PFSK-1 (cell line): ENCODE results near the gene ACKR2.

ENCODE experiments used
- FOXP2 ChIP-seq: optimal IDR thresholded peaks from 2 replicates; pipeline ENCODE3; 2011; ENCODE audit warnings: borderline replicate concordance, control low read depth, inconsistent platforms; ENCODE audit not compliant: insufficient read depth; ENCODE audit errors: extremely low read length, extremely low read depth
- POLR2AphosphoS5 ChIP-seq: IDR thresholded peaks from 2 replicates; pipeline ENCODE4 v1.6.1; 2012; ENCODE audit warnings: low read depth, mild to moderate bottlenecking, control low read depth, low read length, moderate library complexity
- SIN3A ChIP-seq: IDR thresholded peaks from 2 replicates; pipeline ENCODE4 v1.6.1; 2012; ENCODE audit warnings: mild to moderate bottlenecking, low read length, moderate library complexity, borderline replicate concordance; ENCODE audit not compliant: insufficient read depth
- TF ChIP-seq, protein P1 (sequence below), 2 experiments: IDR thresholded peaks; 2 replicates each; pipeline versions ENCODE4 v1.6.1 to v1.8.0; 2011 to 2012; ENCODE audit warnings: low read depth in 2 of 2, low read length in 2 of 2, control low read depth in 1 of 2, inconsistent platforms in 1 of 2, mild to moderate bottlenecking in 1 of 2, moderate library complexity in 1 of 2; ENCODE audit not compliant: insufficient read depth in 1 of 2

DNA sequence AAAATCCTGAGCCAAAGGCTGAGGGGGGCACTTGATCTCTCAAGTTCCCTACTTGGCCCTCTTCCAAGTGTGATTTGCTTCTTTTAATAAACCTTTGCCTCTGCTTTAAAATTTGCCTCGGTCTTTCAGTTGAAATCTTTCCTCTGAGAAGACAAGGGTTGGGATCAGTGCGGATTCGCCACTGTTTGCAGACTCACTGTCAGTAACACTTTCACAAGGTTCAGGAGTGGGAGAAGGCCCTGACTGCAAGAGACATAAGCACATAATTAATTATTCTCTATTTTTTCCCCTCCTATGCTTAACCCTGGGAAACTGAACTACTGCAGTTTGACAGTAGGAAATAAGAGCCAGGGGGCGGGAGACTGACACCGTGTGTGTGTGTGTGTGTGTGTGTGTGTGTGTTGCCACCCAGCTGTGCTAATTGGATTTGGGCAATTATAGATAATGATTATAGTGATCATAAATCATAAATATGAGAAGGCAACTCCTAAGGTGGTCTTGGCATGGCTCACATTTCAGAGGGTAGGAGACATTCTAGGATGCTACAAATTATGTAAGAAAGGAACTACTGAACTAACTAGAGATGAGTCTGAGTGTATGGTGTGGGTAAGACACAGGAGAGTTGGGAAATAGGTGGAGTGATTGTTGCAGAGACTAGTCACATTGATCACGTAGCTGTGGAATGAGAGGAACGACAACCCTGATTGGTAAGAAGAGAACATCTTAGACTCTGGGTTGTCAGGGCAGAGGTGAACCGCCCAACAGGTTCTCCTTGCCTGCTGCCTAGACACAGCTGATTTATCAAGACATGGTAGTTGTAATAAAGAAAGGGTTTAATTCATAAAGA lies 91.2 kb downstream of the ACKR2 start:
- TF ChIP-seq POLR2AphosphoS5 (no peak), SIN3A (no peak), FOXP2 (no peak)
- TF ChIP-seq, protein P1, sequence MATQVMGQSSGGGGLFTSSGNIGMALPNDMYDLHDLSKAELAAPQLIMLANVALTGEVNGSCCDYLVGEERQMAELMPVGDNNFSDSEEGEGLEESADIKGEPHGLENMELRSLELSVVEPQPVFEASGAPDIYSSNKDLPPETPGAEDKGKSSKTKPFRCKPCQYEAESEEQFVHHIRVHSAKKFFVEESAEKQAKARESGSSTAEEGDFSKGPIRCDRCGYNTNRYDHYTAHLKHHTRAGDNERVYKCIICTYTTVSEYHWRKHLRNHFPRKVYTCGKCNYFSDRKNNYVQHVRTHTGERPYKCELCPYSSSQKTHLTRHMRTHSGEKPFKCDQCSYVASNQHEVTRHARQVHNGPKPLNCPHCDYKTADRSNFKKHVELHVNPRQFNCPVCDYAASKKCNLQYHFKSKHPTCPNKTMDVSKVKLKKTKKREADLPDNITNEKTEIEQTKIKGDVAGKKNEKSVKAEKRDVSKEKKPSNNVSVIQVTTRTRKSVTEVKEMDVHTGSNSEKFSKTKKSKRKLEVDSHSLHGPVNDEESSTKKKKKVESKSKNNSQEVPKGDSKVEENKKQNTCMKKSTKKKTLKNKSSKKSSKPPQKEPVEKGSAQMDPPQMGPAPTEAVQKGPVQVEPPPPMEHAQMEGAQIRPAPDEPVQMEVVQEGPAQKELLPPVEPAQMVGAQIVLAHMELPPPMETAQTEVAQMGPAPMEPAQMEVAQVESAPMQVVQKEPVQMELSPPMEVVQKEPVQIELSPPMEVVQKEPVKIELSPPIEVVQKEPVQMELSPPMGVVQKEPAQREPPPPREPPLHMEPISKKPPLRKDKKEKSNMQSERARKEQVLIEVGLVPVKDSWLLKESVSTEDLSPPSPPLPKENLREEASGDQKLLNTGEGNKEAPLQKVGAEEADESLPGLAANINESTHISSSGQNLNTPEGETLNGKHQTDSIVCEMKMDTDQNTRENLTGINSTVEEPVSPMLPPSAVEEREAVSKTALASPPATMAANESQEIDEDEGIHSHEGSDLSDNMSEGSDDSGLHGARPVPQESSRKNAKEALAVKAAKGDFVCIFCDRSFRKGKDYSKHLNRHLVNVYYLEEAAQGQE (IDR thresholded peaks at IDR 0.05; ENCODE audit: insufficient read depth in 1 of 2, low read depth in 2 of 2, low read length in 2 of 2), result no peak
